GM12878 (cell line): ENCODE measurements around the gene UBE2F. TPM values are rescaled to one million over a fixed set of nuclear protein-coding genes. Genes with fewer than 3 reads are reported as not detected.
A peak's percentile ranks its signal among the peaks of the same experiment; 100 is the strongest.

Experiments
- ATF7 ChIP-seq: fragments of 450-650 bp; IDR thresholded peaks from 2 replicates; pipeline ENCODE4 v1.6.1; 2016; ENCODE audit warnings: low read depth, mild to moderate bottlenecking
- DPF2 ChIP-seq: fragments of 450-650 bp; IDR thresholded peaks from 2 replicates; pipeline ENCODE4 v1.6.1; 2017; ENCODE audit warnings: mild to moderate bottlenecking
- ETV6 ChIP-seq, 2 experiments: fragments of 450-650 bp in 1 of 2; IDR thresholded peaks in 1 of 2; conservative IDR thresholded peaks in 1 of 2; 2 replicates each; pipeline ENCODE4 v1.6.1; 2014; ENCODE audit warnings: antibody characterized with exemption in 1 of 2, borderline replicate concordance in 1 of 2, low read depth in 1 of 2, mild to moderate bottlenecking in 1 of 2, moderate library complexity in 1 of 2
- HDGF ChIP-seq: fragments of 450-650 bp; IDR thresholded peaks from 2 replicates; pipeline ENCODE4 v1.6.1; 2016; ENCODE audit warnings: antibody characterized with exemption
- LARP7 ChIP-seq: fragments of 450-650 bp; IDR thresholded peaks from 2 replicates; pipeline ENCODE4 v1.6.1; 2017; ENCODE audit warnings: mild to moderate bottlenecking
- MEF2B ChIP-seq: fragments of 450-650 bp; IDR thresholded peaks from 2 replicates; pipeline ENCODE4 v1.6.1; 2018; ENCODE audit warnings: mild to moderate bottlenecking, moderate library complexity; ENCODE audit not compliant: partially characterized antibody, poor library complexity, severe bottlenecking
- MTA2 ChIP-seq: fragments of 450-650 bp; IDR thresholded peaks from 2 replicates; pipeline ENCODE4 v1.6.1; 2016; ENCODE audit warnings: low read depth, mild to moderate bottlenecking, moderate library complexity
- PML ChIP-seq: IDR thresholded peaks from 2 replicates; pipeline ENCODE4 v1.6.1; 2012; ENCODE audit warnings: low read length, inconsistent platforms
- RAD51 ChIP-seq: fragments of 450-650 bp; IDR thresholded peaks from 2 replicates; pipeline ENCODE4 v1.6.1; 2016; ENCODE audit warnings: moderate library complexity, mild to moderate bottlenecking, inconsistent platforms
- RBBP5 ChIP-seq: fragments of 200-600 bp; sonication (generic); conservative IDR thresholded peaks from 2 replicates; pipeline ENCODE4 v1.6.1; 2016
- SMAD1 ChIP-seq: fragments of 450-650 bp; IDR thresholded peaks from 2 replicates; pipeline ENCODE4 v1.6.1; 2018; ENCODE audit warnings: mild to moderate bottlenecking, low read depth; ENCODE audit not compliant: partially characterized antibody
- TBL1XR1 ChIP-seq: IDR thresholded peaks from 2 replicates; pipeline ENCODE4 v1.6.1; 2012; ENCODE audit warnings: low read depth, low read length, improper control_type of control experiment
- TCF7 ChIP-seq: IDR thresholded peaks from 2 replicates; pipeline ENCODE4 v1.6.1; 2014; ENCODE audit warnings: antibody characterized with exemption, borderline replicate concordance
- ZNF687 ChIP-seq: fragments of 450-650 bp; IDR thresholded peaks from 2 replicates; pipeline ENCODE4 v1.6.1; 2017; ENCODE audit warnings: mild to moderate bottlenecking, moderate library complexity
- polyA plus RNA-seq, 11 experiments: library from polyadenylated mRNA; depleted of rRNA in 4 of 11; unstranded in 6 of 11; stranded (reverse) in 5 of 11; fragments of >200 nt; fragmentation: Nextera tagmentation in 4 of 11; fragmentation: Illumina TruSeq in 1 of 11; extraction: Ambion mirVana in 4 of 11; extraction: Trizol in 1 of 11; gene quantifications; 1 replicate in 1 of 11; 2 replicates in 10 of 11; pipeline versions ENCODE4 v1.2.1 to v1.2.3, GENCODE V29; 2011 to 2016; ENCODE audit warnings: inconsistent platforms in 2 of 11, missing spikeins in 2 of 11, low read depth in 1 of 11
- total RNA-seq, 4 experiments: library from RNA; depleted of rRNA in 3 of 4; stranded (reverse); fragments of >200 nt in 3 of 4; fragmentation: Illumina TruSeq in 1 of 4; extraction: Trizol in 1 of 4; gene quantifications; 2 replicates each; pipeline versions ENCODE4 v1.2.1 to v1.2.3, GENCODE V29; 2013 to 2021
- TF ChIP-seq, protein P1 (sequence below): fragments of 450-650 bp; IDR thresholded peaks from 2 replicates; pipeline ENCODE4 v1.6.1; 2016; ENCODE audit warnings: mild to moderate bottlenecking
- TF ChIP-seq, protein P2 (sequence below): IDR thresholded peaks from 2 replicates; pipeline ENCODE4 v1.6.1; 2011; ENCODE audit warnings: borderline replicate concordance, low read depth, mild to moderate bottlenecking, moderate library complexity, mixed read lengths, low read length; ENCODE audit not compliant: insufficient read depth; ENCODE audit errors: extremely low read length
- TF ChIP-seq, protein P3 (sequence below): fragments of 450-650 bp; IDR thresholded peaks from 2 replicates; pipeline ENCODE4 v1.6.1; 2017; ENCODE audit warnings: low read depth, mild to moderate bottlenecking, moderate library complexity
- TF ChIP-seq, protein P4 (sequence below): IDR thresholded peaks from 2 replicates; pipeline ENCODE4 v1.6.1; 2012; ENCODE audit warnings: low read depth, low read length, improper control_type of control experiment
- TF ChIP-seq, protein P5 (sequence below): fragments of 150-350 bp; IDR thresholded peaks from 2 replicates; pipeline ENCODE4 v1.6.1; 2014; ENCODE audit warnings: mild to moderate bottlenecking, low read depth, low read length

Gene UBE2F
- total and polyA plus RNA-seq, 10 of the 15 experiments (the other 5 are each of a cell fraction or from before 2014, with no cell fraction given) = 12.3 to 64.4 (median 31.5) TPM

DNA sequence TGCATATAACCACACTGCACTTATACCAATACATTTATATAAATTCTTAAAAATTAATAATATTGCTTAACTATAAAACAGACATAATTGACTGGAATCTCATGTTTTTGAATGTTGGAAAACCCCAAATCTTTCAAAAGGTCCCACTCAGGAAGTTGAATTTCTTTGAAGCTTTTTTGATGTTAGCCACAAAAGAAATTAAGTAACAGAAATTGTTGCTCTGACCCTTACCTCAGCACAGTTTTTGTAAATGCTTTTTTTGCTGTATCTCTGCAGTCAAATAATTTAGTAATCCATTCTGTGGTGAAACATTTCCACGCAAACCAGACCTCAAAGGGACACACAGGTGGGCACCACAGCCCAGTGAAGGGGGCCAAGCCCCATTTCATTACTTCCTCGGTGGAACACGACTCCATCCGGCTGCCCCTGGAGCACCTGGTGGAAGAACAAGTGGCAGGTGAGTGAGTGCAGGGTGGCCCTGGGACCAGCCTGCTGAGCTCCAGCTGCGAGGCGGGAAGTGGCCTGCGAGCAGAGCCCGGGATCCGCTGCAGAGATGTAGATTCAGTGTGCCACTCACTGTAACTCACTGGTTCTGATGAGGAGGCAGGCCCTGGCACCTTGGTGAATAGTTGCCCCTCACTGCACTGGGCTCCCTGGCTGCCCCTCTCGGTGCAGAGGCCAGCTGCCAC lies 102.4 kb downstream of the UBE2F start (continued):
- TF ChIP-seq, protein P1, sequence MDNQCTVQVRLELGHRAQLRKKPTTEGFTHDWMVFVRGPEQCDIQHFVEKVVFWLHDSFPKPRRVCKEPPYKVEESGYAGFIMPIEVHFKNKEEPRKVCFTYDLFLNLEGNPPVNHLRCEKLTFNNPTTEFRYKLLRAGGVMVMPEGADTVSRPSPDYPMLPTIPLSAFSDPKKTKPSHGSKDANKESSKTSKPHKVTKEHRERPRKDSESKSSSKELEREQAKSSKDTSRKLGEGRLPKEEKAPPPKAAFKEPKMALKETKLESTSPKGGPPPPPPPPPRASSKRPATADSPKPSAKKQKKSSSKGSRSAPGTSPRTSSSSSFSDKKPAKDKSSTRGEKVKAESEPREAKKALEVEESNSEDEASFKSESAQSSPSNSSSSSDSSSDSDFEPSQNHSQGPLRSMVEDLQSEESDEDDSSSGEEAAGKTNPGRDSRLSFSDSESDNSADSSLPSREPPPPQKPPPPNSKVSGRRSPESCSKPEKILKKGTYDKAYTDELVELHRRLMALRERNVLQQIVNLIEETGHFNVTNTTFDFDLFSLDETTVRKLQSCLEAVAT = no peak; the same call in 1 of the 2 replicates
- TF ChIP-seq MEF2B = no peak
- TF ChIP-seq, protein P2, sequence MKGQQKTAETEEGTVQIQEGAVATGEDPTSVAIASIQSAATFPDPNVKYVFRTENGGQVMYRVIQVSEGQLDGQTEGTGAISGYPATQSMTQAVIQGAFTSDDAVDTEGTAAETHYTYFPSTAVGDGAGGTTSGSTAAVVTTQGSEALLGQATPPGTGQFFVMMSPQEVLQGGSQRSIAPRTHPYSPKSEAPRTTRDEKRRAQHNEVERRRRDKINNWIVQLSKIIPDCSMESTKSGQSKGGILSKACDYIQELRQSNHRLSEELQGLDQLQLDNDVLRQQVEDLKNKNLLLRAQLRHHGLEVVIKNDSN = no peak
- TF ChIP-seq, protein P3, sequence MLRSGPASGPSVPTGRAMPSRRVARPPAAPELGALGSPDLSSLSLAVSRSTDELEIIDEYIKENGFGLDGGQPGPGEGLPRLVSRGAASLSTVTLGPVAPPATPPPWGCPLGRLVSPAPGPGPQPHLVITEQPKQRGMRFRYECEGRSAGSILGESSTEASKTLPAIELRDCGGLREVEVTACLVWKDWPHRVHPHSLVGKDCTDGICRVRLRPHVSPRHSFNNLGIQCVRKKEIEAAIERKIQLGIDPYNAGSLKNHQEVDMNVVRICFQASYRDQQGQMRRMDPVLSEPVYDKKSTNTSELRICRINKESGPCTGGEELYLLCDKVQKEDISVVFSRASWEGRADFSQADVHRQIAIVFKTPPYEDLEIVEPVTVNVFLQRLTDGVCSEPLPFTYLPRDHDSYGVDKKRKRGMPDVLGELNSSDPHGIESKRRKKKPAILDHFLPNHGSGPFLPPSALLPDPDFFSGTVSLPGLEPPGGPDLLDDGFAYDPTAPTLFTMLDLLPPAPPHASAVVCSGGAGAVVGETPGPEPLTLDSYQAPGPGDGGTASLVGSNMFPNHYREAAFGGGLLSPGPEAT = peak; percentile 42; the same call in 1 of the 2 replicates
- 0 out of 2 replicates have a peak, but pooled peaks have one; percentile 25 for TF ChIP-seq LARP7
- TF ChIP-seq TCF7 = peak; percentile 91
- no peak for TF ChIP-seq PML
- TF ChIP-seq HDGF = no peak
- TF ChIP-seq, protein P4, sequence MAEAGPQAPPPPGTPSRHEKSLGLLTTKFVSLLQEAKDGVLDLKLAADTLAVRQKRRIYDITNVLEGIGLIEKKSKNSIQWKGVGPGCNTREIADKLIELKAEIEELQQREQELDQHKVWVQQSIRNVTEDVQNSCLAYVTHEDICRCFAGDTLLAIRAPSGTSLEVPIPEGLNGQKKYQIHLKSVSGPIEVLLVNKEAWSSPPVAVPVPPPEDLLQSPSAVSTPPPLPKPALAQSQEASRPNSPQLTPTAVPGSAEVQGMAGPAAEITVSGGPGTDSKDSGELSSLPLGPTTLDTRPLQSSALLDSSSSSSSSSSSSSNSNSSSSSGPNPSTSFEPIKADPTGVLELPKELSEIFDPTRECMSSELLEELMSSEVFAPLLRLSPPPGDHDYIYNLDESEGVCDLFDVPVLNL = no peak
- no peak for TF ChIP-seq ETV6 (conservative IDR thresholded peaks at IDR 0.05 in 1 of 2, IDR thresholded peaks at IDR 0.05 in 1 of 2; ENCODE audit: borderline replicate concordance in 1 of 2, low read depth in 1 of 2)
- TF ChIP-seq DPF2 = peak; percentile 34; the same call in 1 of the 2 replicates
- TF ChIP-seq RBBP5 = no peak
- TF ChIP-seq SMAD1 = no peak
- TF ChIP-seq MTA2 = peak; percentile 44; the same call in 1 of the 2 replicates
- TF ChIP-seq RAD51 = no peak
- no peak for TF ChIP-seq ATF7
- TF ChIP-seq, protein P5, sequence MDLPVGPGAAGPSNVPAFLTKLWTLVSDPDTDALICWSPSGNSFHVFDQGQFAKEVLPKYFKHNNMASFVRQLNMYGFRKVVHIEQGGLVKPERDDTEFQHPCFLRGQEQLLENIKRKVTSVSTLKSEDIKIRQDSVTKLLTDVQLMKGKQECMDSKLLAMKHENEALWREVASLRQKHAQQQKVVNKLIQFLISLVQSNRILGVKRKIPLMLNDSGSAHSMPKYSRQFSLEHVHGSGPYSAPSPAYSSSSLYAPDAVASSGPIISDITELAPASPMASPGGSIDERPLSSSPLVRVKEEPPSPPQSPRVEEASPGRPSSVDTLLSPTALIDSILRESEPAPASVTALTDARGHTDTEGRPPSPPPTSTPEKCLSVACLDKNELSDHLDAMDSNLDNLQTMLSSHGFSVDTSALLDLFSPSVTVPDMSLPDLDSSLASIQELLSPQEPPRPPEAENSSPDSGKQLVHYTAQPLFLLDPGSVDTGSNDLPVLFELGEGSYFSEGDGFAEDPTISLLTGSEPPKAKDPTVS = no peak
- no peak for TF ChIP-seq ZNF687
- TF ChIP-seq TBL1XR1 = no peak
